Fibroblast of skin of back (primary cell): ENCODE data around the gene RYR2. TPM values are rescaled to one million over a fixed set of nuclear protein-coding genes. Genes with fewer than 3 reads are reported as not detected.

Source experiments
- DNase-seq: peaks from one replicate; pipeline ENCODE4 v3.0.0-alpha.2; 2013
- polyA plus RNA-seq, 2 experiments: library from polyadenylated mRNA; unstranded; fragments of 120-200 nt; gene quantifications; one replicate each; pipeline ENCODE4 v1.2.1, GENCODE V29; 2013; ENCODE audit not compliant: insufficient read length in 2 of 2

RYR2 gene
- polyA plus RNA-seq (2013, experiment 1 of 2; ENCODE audit: insufficient read length) = 0.06 TPM
- not detected for polyA plus RNA-seq (2013, experiment 2 of 2; ENCODE audit: insufficient read length)

DNA sequence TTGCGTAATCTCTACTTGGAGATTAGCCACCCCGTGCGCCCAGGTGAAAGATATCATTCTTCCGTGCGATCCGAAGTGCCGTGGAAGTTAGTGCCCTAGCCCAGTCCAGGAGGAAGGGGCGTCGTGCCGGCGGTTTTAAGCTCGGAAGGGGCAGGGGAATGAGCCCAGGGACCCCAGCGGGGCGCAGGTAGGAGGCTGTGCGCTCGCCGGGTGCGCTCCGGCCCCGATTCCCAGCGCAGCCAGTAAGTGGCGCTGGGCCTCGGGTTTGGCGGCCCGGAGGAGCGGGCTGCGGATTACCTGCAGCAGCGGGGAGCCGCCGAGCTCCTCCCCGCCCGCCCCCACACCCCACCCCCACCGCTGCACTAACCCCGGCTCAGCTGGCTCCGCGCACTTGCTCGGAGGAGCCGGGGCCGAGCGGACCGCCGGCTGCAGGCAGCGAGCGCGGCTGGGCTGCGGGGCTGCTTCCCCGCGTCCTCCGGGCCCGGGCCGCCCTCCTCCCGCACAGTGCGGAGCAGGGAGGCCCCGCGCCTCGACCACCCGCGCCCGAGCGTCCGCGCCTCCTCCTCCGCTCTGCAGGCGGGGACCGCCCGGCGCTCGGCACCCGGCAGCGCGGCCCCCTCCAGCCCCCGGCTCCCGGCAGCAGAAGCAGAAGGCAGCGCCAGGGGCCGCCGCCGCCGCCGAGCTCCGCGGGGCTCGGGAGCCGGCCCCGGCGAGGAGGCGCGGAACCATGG lies at the start of gene RYR2:
TSS of gene RYR2 (plus strand) at position 390 of the 731 bp plus-strand sequence. CDS start at position 728, 338 bp downstream.
- DNase-seq = no peak

DNA sequence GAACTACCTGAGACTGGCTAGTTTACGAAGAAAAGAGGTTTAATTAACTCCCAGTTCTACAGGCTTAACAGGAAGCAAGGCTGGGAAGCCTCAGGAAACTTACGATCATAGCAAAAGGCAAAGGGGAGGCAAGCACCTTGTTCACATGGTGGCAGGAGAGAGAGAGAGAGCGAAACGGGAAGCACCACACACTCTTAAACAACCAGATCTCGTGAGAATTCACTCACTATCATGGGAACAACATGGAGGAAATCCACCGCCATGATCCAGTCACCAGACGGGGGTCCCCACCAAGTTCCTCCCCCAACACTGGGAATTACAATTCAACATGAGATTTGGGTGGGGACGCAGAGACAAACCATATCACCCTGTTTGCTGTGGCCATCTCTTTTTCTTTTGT lies 49.5 kb upstream of the RYR2 start:
- DNase-seq = no peak

DNA sequence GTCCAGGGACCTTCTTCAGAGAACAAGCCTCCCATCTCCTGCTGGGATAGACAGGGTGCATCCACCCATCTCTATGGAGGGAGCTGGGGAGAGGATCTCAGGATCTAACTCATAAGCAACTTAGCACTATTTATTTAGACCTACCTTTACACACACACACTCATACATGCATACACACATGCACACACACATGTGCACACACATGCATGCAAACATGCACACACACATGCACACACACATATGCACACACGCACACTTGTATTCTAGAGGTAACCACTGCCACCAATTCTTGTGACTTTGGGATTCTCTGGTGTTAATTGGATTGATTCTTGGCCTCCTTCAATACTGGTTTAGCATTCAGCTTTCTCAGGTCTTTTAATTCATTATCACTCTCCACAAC lies 47.5 kb upstream of the RYR2 start:
- DNase-seq = no peak

DNA sequence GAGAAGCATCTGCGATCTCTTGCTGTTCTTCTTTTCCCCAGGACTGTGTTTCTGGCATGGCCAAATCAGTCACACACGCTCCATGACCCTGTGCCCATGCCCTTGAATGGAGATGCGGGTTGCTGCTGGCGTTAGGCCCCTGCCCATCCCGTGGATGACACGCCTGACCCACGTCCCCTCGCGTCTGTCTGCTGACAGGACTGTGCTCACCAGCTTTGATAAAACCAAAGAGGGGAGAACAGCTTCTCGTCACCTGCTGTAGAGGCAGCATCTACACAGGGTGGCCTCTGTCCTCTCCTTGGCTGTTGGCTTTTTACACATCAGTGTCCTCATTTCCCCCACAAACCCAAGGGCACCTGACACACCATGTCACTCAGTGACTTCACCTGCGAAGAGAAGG lies 44.6 kb upstream of the RYR2 start:
- DNase-seq = no peak

DNA sequence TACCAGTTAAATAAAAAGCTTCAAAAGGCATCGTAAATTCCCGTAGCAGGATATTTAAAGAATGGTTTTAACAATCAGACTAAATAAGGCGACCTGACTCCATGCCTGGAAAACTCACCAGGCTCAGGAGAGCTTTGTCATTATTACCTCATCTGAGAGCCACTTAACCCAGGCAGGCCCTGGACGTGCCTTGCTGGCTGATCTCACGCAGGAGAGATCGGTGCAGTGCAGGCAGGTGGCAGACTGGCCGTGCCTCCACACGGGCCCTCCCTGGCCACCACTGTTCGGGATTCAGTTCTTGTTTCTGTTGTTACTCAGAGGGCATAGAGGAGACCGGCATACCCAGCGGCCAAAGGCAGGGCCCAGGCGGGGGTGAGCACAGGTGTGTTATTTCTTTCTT lies 44.1 kb upstream of the RYR2 start:
- DNase-seq = no peak

DNA sequence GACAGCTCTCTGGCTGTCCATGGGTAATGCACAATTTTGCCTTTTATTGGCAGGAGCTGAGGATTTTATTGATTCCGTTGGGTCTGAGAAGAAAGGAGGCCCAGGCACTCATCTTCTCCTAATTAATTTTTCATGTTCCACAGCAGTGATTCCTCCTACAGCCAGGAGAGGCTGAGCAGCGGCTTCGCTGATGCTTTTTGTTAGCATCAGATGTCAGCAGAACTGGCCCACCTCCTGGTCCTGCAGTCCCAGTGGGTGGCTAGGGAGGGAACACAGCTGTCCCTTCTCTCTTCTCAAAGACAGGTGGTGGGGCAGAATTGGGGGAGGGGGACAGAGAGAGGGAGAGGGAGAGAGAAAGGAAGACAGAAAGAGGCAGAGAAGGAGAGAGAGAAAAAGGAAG lies 43.4 kb upstream of the RYR2 start:
- DNase-seq = no peak

DNA sequence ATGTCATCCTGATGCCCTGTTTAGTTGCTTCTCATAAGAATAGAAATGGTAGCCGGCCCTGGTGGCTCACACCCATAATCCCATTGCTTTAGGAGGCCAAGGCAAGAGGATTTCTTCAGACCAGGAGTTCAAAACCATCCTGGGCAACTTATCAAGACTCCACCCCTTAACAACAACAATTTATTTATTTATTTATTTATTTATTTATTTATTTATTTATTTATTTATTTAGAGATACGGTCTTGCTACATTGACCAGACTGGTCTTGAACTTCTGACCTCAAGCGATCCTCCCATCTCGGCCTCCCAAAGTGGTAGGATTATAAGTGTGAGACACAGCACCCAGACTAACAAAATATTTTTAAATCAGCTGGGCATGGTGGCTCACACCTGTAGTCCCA lies 41.8 kb upstream of the RYR2 start:
- no peak for DNase-seq

DNA sequence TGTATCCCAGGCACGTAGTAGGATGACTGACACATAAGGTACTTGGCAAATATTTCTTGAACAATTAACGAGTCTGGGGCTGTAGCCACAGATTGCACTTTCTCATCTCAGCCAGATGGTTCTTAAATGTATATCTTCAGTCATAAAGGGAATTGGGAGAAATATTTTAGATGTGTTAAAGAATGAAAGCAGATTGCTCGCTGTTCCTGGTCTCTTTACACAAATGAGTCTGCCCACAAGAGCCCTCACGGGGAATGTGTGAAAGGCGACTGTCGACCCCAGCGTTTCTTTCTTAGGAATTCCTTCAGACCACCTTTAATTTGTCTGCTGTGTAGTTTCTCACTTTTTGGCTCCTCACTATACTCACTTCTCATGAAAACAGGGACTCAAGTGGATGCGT lies 38.5 kb upstream of the RYR2 start:
- no peak for DNase-seq

DNA sequence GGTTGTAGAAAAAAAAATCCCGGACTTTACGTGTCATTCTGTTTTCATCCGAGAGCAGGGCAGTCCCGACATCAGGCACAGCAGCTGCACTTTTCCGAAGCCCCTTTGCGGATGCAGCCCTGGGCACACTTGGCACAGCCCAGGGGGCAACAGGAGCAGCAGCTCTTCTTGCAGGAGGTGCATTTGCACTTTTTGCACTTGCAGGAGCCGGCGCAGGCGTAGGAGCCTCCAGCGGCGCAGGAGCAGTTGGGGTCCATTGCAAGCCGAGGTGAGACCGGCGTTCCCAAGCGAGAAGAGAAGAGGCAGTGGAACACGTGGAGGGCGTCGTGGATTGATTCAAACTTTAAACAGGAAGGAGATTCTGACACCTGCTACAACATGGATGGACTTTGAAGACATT lies 37.9 kb upstream of the RYR2 start, which contains the start of gene MT1HL1:
TSS of gene MT1HL1 (minus strand) at position 326 of the 400 bp plus-strand sequence. CDS start at position 257, 69 bp downstream.
- DNase-seq = no peak

DNA sequence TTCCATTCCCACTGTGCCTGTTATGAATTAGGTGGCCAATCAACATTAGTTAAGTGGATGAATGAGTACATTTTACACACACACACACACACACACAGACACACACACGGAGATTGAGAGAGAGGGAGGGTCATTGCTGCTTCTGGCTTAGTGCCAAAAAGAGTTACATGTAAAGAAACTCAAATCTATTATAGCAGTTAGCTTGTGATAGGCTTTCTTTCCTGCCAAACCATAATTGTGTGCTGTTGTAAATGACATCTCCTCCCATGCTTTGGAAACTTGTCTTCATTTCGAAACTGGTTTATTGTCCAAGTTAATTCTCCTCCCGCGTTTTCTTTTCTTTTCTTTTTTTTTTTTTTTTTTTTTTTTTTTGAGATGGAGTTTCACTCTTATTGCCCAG lies 36.3 kb upstream of the RYR2 start:
- DNase-seq = no peak

DNA sequence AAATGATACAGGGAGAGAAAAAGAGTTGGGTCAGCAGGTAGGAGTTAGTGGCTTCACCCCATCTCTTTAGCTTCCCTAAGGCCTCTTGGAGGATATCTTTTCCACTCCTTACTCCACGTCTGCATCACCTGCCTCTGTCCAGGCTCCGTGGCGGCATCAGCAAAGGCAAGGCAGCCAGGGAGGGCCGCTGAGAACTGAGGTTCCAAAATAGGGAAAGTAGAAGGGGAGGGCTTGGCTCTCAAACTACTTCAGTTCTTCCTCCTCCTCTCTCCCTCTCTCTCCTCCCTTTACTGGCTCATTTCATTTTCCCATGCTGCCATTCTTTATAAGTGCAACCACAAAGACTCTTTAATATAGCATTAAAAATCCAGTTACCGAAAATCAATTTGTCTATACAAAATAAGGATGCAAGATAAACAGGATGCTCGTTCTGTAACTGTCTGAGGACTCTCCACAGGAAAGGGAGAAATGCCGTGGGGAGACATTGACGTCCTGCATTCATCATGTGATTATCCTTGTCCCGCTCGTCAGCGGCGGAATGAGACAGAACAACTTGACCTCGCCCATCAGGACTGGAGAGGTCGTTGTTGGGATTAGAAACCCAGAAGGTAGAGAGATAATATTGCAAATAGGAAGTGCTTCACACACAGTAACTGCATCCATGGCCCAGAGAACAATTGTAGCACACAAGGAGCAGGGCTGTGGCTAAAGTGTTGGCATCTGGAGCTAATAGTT lies 34.7 kb upstream of the RYR2 start:
- DNase-seq = no peak

DNA sequence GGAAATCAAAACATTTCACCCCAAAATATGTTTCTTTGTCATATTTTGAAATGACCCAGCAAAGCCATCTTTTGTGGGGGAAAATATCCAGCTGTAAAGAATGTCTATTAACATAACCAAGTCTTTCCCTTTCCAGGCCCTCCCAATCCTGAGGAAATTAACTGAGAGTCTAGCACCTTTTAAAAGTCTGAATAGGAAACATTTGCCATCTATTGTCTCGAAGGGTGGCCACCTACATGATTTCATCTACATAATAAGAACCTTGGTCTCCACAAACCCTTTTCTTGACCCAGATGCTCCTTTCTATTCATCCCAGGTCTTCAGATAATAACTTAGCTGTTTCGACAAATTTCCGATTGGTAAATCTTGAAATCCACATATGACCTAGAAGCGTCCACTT lies 32.4 kb upstream of the RYR2 start:
- DNase-seq = no peak

DNA sequence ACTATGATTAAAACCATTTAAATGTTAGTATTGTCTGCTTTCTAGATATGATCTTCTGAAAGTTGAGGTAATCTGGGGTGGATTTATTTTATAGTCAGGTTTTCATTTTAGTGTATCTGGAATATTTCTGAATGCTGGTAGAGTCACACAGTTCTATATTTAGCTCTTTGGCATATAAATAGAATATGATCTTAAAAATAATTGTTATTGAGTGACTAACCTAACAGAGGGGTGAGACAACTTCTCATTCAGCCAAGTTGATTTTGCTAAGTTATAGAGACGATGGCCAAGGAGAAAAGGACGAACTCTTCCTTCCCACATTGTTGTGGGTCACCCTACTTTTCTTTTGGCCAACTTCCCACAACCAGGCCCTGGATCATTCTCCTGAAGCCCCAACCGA lies 30.6 kb upstream of the RYR2 start:
- no peak for DNase-seq

DNA sequence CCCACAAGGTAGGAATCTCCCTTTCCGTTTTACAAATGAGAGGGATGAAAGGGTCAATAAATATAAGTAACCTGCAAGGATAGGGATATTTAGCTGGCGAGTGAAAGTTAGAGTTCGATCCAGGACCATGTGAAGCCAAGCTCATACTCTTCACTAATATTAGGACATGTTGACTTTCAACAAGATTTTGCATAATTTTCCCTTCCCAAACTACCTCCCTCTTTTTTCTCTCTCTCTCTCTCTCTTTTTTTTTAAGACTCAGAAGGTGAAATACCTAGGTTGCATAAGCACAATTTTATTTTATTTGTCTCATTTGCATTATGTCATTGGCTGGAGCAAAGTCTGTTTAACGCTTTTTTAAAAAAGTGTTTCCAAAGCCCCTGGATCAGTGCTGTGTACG lies 29.6 kb upstream of the RYR2 start:
- DNase-seq = no peak

DNA sequence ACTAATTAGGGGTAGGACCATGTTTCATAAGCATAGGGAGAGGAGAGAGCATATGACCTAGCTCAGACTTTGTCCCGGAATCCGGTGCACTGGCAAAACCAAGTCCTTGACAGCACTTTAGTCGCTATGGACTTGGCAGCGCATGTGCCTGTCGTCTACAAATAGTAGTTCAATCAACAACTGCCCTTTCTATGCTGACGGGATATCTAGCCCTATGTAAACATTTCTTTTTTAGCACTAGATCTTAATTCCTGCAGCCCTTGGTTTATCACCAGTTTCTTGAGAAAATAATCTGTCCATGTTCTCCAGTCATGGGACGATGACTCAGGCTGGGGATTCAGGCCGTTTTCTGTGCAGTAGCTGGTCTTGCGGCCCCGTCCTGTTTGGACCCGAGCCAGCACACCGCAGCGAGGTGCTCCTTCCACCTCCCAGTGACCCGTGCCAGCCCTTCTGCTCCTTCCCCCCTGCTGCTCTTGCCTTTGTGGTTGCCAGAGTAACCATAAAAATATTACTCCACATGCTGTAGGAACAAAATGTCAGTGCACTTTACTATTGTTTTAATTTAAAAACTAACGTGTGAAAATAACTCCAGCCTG lies 29.1 kb upstream of the RYR2 start:
- DNase-seq = peak; percentile 43

DNA sequence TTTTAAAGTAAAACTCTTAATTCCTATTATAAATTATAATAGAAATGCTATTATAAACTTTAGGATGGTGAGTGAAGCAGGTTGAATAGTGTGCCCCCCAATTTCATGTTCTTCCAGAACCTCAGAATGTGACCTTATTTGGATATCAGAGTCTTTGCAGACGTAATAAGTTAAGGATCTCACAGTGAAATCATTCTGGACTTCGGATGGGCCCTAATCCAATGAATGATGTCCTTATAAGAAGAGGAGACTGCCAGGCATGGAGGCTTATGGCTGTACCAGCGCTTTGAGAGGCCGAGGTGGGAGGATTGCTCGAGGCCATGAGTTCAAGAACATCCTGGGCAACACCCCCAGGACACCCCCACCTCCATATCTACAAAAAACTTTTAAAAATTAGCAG lies 28.4 kb upstream of the RYR2 start:
- no peak for DNase-seq

DNA sequence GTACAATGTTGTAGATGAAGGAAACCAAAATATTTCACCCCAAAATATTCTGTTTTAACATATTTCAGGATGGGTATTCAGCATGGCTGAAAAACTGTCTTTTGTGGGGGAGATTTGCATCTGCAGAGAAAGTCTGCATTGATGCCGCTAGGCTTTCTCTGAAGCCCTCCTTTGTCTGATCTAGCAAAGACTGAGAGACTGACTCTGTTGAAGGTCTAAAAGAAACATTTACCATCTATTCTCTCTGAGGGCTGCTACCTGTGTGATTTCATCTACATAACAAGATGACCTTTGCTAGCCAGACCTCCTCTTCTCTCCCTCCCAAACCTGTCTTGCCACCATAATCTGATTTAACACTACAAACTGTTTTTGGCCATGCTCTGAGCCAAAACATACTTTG lies 25.4 kb upstream of the RYR2 start:
- no peak for DNase-seq

DNA sequence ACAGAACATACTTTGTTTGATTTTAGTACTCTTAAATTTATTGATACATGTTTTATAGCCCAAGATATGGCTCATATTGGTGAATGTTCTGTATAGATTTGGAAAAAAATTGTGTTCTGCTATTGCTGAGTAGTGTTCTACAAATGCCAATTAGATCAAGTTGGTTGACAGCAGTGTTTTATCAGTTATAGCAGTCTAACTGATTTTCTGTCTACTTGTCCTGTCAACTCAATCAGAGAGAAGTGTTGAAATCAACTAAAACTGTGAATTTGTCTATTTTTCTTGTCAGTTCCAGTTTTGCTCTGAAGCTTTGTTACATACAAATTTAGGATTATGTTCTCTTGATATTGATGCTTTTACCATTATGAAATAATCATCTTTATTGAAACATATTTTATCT lies 23.1 kb upstream of the RYR2 start:
- no peak for DNase-seq

DNA sequence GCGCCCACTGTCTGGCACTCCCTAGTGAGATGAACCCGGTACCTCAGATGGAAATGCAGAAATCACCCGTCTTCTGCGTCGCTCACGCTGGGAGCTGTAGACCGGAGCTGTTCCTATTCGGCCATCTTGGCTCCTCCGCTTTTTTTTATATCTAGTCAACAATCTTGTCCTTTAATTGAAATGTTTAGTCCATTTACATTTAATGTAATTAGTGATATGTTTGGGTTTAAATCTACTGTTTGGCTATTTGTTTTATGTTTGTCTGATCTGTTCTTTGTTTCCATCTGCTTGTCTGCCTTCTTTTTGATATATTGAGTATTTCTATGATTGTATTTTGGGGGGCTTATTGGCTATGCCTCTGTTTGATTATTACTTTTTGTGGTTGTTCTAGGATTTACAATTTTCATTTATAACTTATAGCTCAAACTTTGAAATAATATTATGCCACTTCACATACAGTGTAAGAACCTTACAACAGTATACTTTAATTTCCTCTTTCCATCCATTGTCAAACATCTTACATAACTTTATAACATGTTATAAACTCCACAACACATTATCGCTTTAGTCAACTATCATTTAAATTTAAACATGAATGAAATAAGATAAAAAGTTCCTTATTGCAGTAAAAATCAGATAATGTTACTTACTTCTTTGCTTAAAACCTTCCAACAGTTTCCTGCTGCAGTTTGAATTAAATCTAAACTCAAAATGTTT lies 16.5 kb upstream of the RYR2 start:
- DNase-seq = no peak

DNA sequence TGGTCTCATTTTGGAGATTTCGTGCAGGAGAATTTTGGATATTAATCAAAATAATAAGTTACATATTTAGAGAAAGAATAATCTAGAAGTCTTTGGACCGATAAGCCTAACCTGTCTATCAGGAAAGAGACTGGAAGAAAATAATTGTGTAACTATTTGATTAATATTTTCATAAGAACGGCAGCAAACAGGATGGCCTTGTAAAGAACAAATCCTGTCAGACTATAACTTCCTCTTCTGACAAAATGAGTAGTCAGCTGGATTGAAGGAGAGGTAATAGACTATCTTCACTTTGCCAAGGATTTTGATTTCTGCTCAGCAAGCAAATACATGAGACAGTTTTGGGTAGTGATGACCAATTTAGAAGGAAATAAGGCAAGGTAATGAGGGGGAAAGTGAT lies 12.7 kb upstream of the RYR2 start:
- no peak for DNase-seq

DNA sequence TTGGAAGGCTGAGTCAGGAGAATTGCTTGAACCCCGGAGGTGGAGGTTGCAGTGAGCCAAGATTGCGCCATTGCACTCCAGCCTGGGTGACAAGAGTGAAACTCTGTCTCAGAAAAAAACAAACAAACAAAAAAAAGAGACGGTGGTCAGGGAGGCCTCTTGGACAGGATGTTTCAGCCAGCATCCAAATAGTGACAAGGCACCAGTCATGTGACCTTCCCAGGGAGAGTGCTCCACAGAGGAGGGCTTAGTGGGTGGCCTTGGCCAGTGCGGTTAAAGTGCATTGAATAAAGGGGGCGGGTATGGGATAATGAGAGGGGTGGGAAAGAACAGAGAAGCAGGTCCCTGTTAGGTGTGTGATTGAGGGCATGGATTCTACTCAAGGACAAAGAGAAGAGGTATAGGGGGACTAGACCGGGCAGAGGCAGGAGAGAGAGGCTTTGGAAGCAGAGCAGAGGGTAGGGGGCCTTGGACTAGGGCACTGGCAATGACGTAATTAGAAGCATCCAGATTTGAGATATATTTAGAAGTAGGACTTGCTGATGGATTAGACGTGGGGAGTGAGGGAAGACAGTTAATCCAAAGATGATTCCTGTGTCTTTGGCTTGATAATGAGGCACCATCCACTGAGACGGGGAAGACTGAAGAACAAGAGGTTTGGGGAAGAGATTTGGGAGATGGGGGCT lies 12.0 kb upstream of the RYR2 start:
- no peak for DNase-seq

DNA sequence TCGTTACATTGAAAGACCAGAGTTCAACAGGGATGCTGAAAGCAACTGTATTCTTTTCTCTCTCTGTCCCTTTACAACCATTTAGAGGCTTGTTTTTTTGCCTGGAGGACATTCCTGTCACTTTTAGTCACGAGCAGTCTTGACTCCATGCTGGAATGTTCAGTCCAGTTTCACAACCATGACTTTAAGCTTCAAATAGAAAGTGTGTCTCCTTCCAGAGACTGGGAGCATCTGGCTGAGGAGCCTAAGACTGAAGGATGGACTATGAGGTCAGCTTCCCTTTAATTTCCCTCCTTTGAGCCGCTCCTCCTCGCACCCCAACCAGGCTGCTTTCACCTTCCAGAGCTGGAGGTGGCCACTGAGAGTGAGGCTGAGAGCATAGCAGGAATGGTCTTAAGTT lies 10.5 kb upstream of the RYR2 start:
- peak; percentile 74 for DNase-seq
